SIG-M5 treated with dmso at 0.1 percent for 504 hours (cell line): ENCODE measurements around the gene PTPRG.

Experiments
- DNase-seq: peaks from one replicate; lab custom pipeline; 2025; ENCODE audit not compliant: unreplicated experiment; lab: John Stamatoyannopoulos, UW

Gene PTPRG

GRCh38 chr3:61583890-61584875, 22.8 kb downstream of the PTPRG start:
- no peak for DNase-seq

DNA sequence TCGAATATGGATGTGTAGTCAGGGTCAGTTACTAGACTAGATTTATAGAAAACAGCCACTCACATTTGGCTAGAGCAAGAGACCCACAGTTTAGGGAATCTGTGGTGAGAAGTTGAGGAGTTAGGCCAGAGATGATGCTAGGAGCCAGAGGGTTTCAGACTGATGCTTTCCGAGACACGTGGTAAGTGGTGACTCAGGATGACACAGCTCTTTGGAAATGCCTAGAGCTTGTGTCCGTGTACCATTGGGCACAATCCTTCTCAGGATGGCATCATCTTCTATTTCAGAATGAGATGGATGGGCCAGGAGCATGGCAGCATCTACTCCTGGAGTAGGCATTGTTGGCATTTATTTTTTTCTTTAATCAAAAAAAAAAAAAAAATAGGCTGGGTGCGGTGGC, 28.5 kb downstream of the PTPRG start:
- no peak for DNase-seq

DNA sequence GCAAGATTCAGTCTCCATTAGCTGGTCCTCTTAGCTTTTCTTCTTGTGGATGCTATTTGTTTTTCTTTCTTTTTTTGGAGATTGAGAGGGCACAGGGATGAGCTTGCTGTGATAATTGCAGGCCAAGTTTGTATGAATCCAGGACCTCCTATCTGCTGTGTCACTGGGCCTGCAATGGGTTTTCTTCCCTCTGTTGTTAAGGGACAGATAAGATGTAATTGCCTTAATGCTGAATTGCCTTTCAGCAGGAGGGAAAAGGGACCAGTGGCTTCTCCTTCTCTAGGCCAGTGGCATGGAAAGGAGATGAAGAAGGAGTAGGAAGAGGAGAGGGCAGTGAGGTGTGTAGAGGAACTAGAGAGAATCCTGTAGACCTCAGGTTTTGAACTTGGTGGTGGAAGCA, 29.9 kb downstream of the PTPRG start:
- DNase-seq = no peak

DNA sequence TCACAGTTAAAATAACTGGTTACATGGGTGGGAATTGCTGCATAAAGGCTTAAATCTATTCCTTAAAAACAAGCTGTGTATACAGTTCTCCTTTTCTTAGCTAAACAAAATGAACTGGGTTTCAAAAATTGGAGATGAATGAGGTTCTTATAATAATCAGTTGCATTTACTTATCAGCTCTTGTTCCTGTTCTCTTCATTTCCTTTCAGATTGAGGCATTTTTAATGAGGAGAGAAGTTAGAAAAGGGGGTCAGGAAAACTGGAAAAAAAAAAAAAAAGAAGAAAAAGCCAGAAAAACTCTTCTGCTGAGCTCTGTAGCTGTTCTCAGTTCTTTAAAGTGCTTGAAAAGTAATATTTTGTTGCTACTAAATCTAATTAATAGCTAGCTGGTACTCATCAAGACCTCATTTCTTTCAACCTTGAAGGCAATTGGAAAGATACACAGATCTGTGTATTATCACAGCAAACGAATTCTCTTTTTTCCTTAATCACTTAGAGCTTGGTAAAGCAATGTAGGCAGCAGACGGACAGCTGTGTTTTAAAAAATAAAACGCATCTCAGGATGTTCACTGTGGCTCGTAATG, 32.2 kb downstream of the PTPRG start:
- DNase-seq = no peak

GRCh38 chr3:61594144-61594963, 33.0 kb downstream of the PTPRG start:
- DNase-seq = no peak

- DNase-seq = no peak
Observed at GRCh38 chr3:61594964-61595285, 33.6 kb downstream of the PTPRG start.

DNA sequence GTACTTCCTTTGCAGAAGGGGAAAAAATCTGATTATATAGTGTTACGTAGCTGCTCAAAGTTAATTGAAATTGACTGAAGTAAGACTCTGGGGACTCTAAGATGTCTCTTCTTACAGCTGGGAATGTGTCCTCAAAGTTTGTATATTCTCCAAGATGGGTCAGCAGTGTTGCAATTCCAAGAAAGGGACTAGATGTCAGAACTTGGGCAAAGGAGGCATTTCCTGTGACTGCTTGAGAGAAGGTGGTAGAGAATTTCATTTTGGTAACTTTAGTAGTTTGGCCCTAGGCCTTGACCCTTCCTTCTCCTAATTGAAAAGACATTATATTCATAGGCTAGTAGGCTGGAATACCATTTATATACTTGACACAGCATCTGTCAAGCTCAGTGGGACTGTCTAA, 33.9 kb downstream of the PTPRG start:
- DNase-seq = no peak

DNA sequence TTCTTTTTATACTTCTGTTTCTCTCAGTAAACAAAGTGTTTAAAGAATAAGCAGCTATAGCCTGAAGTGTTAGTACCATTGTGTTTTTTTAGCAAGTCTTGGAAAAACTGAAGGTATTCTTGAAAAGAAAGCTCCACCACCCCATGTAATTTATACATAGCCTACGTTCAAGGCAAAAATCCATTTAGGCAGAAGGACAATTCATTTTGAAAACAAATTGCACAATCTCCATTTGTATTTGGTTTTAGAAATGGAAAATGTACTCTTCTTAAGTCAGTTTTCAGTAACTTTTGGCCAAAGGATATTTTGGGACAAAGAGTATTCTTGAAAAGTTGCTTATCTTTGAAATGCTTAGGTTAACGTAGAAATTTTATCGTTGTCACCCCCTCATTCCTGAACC, 34.5 kb downstream of the PTPRG start:
- no peak for DNase-seq

DNA sequence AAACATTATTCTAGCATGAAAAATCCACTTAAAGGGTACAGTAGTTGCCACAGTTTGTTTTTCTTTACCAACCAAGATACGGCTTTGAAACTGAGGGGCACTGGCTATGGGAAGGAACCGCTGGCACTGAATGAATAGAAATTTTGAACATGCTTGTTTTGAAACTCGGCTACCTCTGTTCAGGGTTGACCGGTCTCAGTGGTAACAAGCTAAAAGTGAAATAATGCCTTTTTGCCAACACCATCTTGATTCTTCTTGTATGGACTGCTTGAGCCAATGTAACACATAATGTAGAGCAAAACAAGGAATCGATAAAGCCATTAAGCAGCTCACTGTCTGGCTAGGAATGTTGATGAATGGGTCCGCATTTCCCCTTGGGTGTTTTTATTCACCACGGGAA, 36.5 kb downstream of the PTPRG start:
- no peak for DNase-seq

GRCh38 chr3:61600195-61600594, 38.8 kb downstream of the PTPRG start:
- no peak for DNase-seq

DNA sequence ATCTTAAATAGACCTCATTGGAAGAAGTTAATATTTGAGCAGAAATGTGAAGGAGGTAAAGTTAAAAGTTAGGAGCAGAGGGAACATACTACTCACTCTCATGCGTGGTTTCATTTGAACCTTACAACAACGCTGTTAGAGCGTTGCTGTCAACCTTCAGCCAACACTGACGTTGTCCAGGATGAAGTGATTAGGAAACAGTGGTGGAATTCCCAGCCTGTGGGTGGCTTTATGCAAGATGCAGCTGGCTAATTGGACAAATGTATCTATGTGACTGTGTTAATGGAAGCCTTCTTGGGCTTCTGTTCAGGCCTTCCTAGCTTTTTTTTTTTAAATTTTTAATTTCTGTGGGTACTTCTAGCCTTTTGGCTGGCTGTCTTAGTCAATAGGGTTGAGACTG, 40.5 kb downstream of the PTPRG start:
- DNase-seq = no peak

GRCh38 chr3:61602466-61602865, 41.1 kb downstream of the PTPRG start:
- DNase-seq = no peak

DNA sequence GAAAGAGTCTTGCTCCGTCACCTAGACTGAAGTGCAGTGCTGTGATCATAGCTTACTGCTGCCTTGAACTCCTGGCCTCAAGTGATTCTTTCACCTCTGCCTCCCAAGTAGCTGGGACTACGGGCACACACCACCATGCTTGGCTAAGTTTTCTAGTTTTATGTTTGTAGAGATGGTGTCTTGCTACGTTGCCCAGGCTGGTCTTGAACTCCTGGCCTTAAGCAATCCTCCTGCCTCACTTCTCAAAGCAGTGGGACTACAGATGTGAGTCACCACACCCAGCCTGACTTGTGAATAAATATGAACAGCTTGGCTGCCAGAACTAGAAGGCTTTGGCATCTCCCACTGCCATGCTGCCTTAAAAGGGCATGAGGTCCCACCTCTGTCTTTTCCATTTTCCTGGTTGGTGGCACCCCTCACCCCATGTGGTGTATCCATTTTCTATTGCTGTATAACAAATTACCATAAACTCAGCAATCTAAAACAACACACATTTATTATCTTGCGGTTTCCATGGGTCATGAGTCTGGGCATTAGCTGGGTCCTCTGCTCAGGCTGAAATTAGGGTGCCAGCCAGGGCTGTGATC, 44.3 kb downstream of the PTPRG start:
- DNase-seq = no peak

GRCh38 chr3:61606196-61606595, 44.8 kb downstream of the PTPRG start:
- no peak for DNase-seq

GRCh38 chr3:61608072-61608471, 46.7 kb downstream of the PTPRG start:
- no peak for DNase-seq

- no peak for DNase-seq
Observed at GRCh38 chr3:61608711-61609110, 47.3 kb downstream of the PTPRG start.

DNA sequence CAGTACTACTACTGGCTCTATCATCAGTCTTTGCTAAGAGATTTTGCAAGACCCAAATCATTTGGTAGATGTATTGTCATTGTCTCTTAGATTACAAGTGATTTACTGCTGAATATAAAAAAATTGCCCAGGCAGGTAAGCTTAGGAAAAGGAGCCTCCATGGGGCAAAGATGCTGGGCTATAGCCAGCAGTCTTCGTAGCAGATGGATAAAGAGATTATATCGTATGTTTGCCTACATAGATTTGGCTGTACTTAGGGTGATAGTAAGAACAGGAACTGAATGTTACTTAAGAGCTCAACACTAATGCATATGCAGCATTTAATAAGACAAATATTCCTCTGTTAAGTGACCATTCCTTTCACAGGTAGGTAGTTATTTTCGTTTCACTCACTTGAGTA, 48.9 kb downstream of the PTPRG start:
- no peak for DNase-seq

DNA sequence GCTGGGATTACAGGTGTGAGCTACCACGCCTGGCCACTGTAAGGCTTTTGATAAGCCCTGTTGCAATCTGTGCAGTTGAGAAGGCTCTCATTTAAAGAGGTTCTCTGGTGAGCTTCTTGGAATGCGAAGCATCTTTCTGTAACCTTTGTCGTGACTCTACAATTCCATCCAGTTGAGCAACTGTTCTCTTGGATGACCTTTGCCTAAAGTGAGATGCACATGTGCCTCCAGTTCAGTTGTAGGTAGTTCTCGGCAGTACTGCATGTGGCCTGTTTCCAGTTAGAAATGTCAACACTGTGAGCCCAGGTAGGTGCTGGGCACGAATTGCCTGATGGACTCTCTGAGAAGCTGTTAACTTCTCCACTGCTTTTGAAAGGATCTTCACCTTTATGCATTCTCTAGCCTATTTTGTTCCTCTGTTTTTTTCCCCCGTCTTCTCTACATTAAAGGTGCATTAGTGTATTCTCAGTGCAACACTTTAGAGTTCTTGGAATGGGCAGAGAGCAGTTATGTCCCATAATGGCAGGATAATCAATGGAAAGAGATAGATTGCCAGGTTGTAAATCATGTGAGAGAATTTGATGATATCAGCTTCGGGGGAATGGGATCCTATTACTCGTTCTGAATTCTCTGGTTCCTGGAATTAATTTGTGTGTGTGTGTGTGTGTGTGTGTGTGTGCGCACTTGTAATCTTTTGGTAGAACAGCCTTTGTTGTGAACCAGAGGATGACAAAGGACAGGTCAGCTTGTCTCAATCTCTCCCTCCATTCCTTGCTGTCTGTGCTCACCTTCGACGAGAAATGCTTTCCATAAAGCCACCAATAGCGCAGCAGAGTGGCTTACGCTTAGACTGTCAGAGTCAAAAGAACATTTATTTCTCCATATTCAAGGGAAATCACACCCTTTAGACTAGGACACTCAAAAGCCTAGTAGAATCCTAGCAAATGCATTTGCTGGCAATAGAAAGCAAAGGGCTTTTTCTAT, 51.1 kb downstream of the PTPRG start:
- no peak for DNase-seq

DNA sequence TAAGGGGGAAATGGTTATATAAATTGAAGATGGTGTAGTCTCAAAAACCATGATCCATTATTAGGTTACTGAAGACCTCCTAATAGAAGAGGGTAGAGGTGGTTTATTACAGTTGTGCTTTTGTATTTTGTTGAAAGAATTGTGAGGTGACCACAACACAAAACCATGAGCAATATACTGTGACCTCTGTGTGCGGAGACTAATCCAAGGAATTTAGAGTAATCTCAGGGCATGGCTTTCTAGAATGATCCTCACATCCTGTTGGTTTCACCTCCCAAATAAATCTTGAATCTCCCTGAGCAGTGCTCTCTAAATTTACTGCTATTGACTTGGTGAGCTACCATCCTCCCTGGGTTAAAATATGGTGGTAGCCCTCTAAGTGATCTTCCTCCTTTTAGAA, 52.3 kb downstream of the PTPRG start:
- no peak for DNase-seq

DNA sequence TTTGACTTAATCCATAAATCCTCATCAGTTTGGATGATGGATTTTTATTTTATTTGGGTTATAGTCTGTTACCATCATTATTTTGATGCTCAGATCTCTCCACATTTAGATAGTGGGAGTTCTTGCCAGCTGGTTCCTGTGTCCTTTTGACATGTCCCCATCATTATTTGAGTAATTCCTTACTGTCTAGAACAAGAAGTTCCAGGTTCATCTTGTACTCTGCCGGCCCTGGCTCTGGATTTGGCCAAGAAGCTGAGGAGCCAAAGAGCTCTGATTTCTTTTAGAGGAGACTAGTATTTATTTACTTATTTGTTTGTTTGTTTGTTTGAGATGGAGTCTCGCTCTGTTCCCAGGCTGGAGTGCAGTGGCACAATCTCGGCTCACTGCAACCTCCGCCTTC, 54.3 kb downstream of the PTPRG start:
- no peak for DNase-seq
